GM12891 (cell line): ENCODE results near the gene TMEM156.

Experiments
- PAX5 ChIP-seq: IDR thresholded peaks from 2 replicates; pipeline ENCODE4 v1.6.1; 2011; ENCODE audit warnings: low read length, moderate library complexity, mild to moderate bottlenecking; ENCODE audit not compliant: insufficient read depth, severe bottlenecking
- POLR2A ChIP-seq: IDR thresholded peaks from 2 replicates; pipeline ENCODE4 v1.6.1; 2011; ENCODE audit warnings: low read depth, low read length, control low read depth
- POLR2AphosphoS5 ChIP-seq: IDR thresholded peaks from 2 replicates; pipeline ENCODE4 v1.6.1; 2011; ENCODE audit warnings: low read depth, low read length, control low read depth
- POU2F2 ChIP-seq: IDR thresholded peaks from 2 replicates; pipeline ENCODE4 v1.6.1; 2011; ENCODE audit warnings: low read depth, mild to moderate bottlenecking, control low read depth, low read length, moderate library complexity
- TAF1 ChIP-seq: IDR thresholded peaks from 2 replicates; pipeline ENCODE4 v1.6.1; 2011; ENCODE audit warnings: low read depth, low read length, control low read depth

DNA sequence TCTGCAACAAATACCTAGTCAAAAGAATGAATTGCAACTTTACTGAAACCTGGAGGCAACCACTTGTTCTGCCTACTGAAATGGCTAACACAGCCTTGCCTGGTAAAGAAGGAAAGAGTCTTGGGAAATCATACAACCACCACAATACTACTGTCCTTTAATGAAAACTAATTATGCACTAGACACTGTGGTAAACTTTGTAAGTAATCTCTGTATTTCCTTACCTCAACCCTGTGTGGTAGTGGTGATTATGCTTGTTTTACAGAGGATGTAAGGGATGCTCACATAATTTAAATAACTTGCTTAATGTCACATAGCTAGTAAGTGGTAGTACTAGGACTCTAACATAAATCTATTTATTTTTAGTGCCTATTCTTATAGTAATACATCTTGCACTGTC lies 44.7 kb downstream of the TMEM156 start:
- TF ChIP-seq POLR2A (no peak), POU2F2 (no peak), POLR2AphosphoS5 (no peak), PAX5 (no peak), TAF1 (no peak)
